Testis (tissue), 2 donors: ENCODE results near the gene PTGR2.
"Not testable (repeated sequence)": the region's sequence is repeated elsewhere in the genome, so short reads cannot be mapped to it uniquely, and the experiment has no call there.

Experiments
- POLR2A ChIP-seq: fragments of 450-650 bp; IDR thresholded peaks from one replicate; pipeline ENCODE4 v1.6.1; 2017; ENCODE audit warnings: antibody characterized with exemption, mild to moderate bottlenecking, moderate library complexity
- TF ChIP-seq, protein P1 (sequence below), 3 experiments: fragments of 450-650 bp in 2 of 3; fragments of 200-600 bp in 1 of 3; sonication (generic) in 1 of 3; IDR thresholded peaks; one replicate each; pipeline ENCODE4 v1.5.1; 2016 to 2019; ENCODE audit warnings: antibody characterized with exemption in 3 of 3, mild to moderate bottlenecking in 2 of 3, moderate library complexity in 1 of 3

GRCh38 chr14:73894180-73894687, 42.6 kb downstream of the PTGR2 start:
- not testable (repeated sequence) for TF ChIP-seq POLR2A
- TF ChIP-seq, protein P1, sequence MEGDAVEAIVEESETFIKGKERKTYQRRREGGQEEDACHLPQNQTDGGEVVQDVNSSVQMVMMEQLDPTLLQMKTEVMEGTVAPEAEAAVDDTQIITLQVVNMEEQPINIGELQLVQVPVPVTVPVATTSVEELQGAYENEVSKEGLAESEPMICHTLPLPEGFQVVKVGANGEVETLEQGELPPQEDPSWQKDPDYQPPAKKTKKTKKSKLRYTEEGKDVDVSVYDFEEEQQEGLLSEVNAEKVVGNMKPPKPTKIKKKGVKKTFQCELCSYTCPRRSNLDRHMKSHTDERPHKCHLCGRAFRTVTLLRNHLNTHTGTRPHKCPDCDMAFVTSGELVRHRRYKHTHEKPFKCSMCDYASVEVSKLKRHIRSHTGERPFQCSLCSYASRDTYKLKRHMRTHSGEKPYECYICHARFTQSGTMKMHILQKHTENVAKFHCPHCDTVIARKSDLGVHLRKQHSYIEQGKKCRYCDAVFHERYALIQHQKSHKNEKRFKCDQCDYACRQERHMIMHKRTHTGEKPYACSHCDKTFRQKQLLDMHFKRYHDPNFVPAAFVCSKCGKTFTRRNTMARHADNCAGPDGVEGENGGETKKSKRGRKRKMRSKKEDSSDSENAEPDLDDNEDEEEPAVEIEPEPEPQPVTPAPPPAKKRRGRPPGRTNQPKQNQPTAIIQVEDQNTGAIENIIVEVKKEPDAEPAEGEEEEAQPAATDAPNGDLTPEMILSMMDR (IDR thresholded peaks at IDR 0.05), result not testable (repeated sequence)
